ENCODE results near the gene POLE. TPM values are rescaled to one million over a fixed set of nuclear protein-coding genes. Genes with fewer than 3 reads are reported as not detected.
A peak's percentile ranks its signal among the peaks of the same experiment; 100 is the strongest.

POLE gene
- total and polyA plus RNA-seq, 2 of the 4 experiments (the other 2 are of a cell fraction): 17.2 to 20.7 TPM

DNA sequence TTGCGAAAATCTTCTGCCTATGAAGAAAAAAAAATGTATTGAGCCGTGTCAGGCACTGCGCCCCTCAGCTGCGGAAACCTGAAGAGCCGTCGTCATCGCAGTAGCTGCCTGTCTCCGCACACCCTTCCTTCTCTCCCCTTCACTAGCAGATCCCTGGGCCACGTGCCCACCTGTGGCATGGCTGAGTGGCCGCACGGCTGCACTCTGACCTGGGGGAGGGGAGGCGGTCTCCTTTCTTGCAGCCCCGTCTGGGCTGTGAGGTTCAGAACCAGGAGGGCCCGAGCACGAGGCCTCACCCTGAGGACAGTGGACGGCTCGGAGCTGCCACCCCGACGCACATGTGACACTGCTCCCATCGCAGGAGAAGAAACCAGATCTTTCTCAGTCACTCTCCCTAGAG, 48.4 kb upstream of the POLE start:
- no peak overlapping the region for H4K8ac ChIP-seq (ENCODE audit: low read depth in 2 of 2, low read length in 2 of 2)
- ChIA-PET CTCF (no interaction called here), POLR2A (ENCODE audit: unreplicated experiment) (no interaction called here)
- no peak overlapping the region for H2BK20ac ChIP-seq (ENCODE audit: low read depth, low read length)
- DNase-seq (no peak), ATAC-seq (ENCODE audit: low read depth) (no peak)
- TF ChIP-seq MAFK (IDR thresholded peaks at IDR 0.05; ENCODE audit: low read depth, low read length) (no peak), MXI1 (IDR thresholded peaks at IDR 0.05; ENCODE audit: borderline replicate concordance, low read depth, low read length) (no peak), SMC3 (IDR thresholded peaks at IDR 0.05; ENCODE audit: low read depth, low read length) (no peak), RCOR1 (IDR thresholded peaks at IDR 0.05; ENCODE audit: insufficient replicate concordance, low read length) (no peak), BHLHE40 (IDR thresholded peaks at IDR 0.05; ENCODE audit: low read depth, low read length) (no peak), RFX5 (IDR thresholded peaks at IDR 0.05; ENCODE audit: low read depth, low read length) (no peak), RAD21 (IDR thresholded peaks at IDR 0.05; ENCODE audit: low read length) (no peak), MAZ (IDR thresholded peaks at IDR 0.05; ENCODE audit: borderline replicate concordance, low read depth, low read length) (no peak)
- H3K9me1 ChIP-seq (ENCODE audit: insufficient read depth, low read length): no peaks in the 10 kb centered on the region
- no peak overlapping the region for H2BK5ac ChIP-seq (ENCODE audit: low read depth, low read length, poor library complexity, severe bottlenecking)
- intact Hi-C loops (cut with micrococcal nuclease) (no loop called here), in situ Hi-C loops (cut with MboI; ENCODE audit: low sequenced_read_pairs) (no loop called here), dilution Hi-C loops (cut with HindIII; ENCODE audit: low sequenced_read_pairs, unreplicated experiment) (no loop called here)
- peaks cover 26% of the 10 kb centered on the region for H4K20me1 ChIP-seq (ENCODE audit: insufficient read depth, low read length)
- H3K27ac ChIP-seq (ENCODE audit: insufficient read depth, low read length): no peak overlapping the region
- H3K9ac ChIP-seq (ENCODE audit: low read depth, low read length): no peak overlapping the region
- H4K5ac ChIP-seq (ENCODE audit: low read depth, low read length): no peak overlapping the region
- H2AFZ ChIP-seq (replicated peaks; ENCODE audit: low read length, poor library complexity): peak overlapping the region; percentile 49
- H3K18ac ChIP-seq (ENCODE audit: low read depth, low read length): no peak overlapping the region
- H2AK9ac ChIP-seq (replicated peaks; ENCODE audit: low read depth, low read length, poor library complexity): peak overlapping the region; percentile 37
- H3K27me3 ChIP-seq (ENCODE audit: control insufficient read depth, insufficient read depth, low read length): no peaks in the 10 kb centered on the region
- H3K4me1 ChIP-seq (ENCODE audit: control insufficient read depth, insufficient read depth, low read length): no peaks in the 10 kb centered on the region
- H3K4ac ChIP-seq (ENCODE audit: low read depth, low read length): no peak overlapping the region
- H3K4me3 ChIP-seq (ENCODE audit: insufficient read depth, low read depth, low read length): no peak overlapping the region
- no peak overlapping the region for H3K56ac ChIP-seq (ENCODE audit: extremely low read depth, insufficient read depth, low read length)
- no peaks in the 10 kb centered on the region for H3K9me3 ChIP-seq (ENCODE audit: control insufficient read depth, insufficient read depth, low read length)
- peaks cover 78% of the 10 kb centered on the region for H3K36me3 ChIP-seq (ENCODE audit: control insufficient read depth, insufficient read depth, low read length)
- 87% methylated on average over 10 of the region's 20 CpGs; no CpG with 5 or more reads in 1 of the 2 experiments for WGBS, 2 experiments (ENCODE audit: extremely low coverage in 2 of 2, insufficient read length in 1 of 2)
- H3K79me1 ChIP-seq (ENCODE audit: low read depth in 1 of 2, low read length in 2 of 2): peaks cover 11 to 21% of the 10 kb centered on the region in 2 experiments
- no peak overlapping the region for H3K4me2 ChIP-seq (ENCODE audit: low read depth, low read length)
- no TSS peak for BruUV-seq (replicated peaks)
- H2BK15ac ChIP-seq (ENCODE audit: low read depth, low read length): no peak overlapping the region
- H3K23ac ChIP-seq (ENCODE audit: low read depth, low read length): no peak overlapping the region
- H4K91ac ChIP-seq (ENCODE audit: insufficient read depth, low read depth, low read length): no peak overlapping the region
- H2AK5ac ChIP-seq (ENCODE audit: low read depth, low read length): no peak overlapping the region
- no peak overlapping the region for H2BK120ac ChIP-seq (ENCODE audit: low read depth, low read length)
- no peak overlapping the region for H3K14ac ChIP-seq (replicated peaks; ENCODE audit: low read depth, low read length)

All from IMR-90 (cell line).